Measurements from ENCODE around the gene ST6GALNAC3. TPM values are rescaled to one million over a fixed set of nuclear protein-coding genes. Genes with fewer than 3 reads are reported as not detected.

Gene ST6GALNAC3
- total RNA-seq, 2 donors from 2014 or later, result 0.87 TPM; not detected in 1

GRCh38 chr1:76371941-76372340 lies 297.4 kb downstream of the ST6GALNAC3 start:
- ATAC-seq, result no peak
- Mint-ChIP-seq H3K4me1 (no peaks in the 10 kb centered on the region), H3K27me3 (peaks cover 8% of the 10 kb centered on the region), H3K27ac (no peak overlapping the region), H3K4me3 (no peak overlapping the region), H3K36me3 (ENCODE audit: low read depth) (no peaks in the 10 kb centered on the region)
- H3K9me3 ChIP-seq (ENCODE audit: control insufficient read depth, low read length, poor library complexity, severe bottlenecking), result no peaks in the 10 kb centered on the region
- DNase-seq, result no peak

GRCh38 chr1:76374086-76374485 lies 299.5 kb downstream of the ST6GALNAC3 start:
- Mint-ChIP-seq H3K27ac (no peak overlapping the region), H3K36me3 (ENCODE audit: low read depth) (no peaks in the 10 kb centered on the region), H3K4me3 (no peak overlapping the region), H3K27me3 (peaks cover 4% of the 10 kb centered on the region), H3K4me1 (no peaks in the 10 kb centered on the region)
- no peaks in the 10 kb centered on the region for H3K9me3 ChIP-seq (ENCODE audit: control insufficient read depth, low read length, poor library complexity, severe bottlenecking)
- no peak for DNase-seq
- no peak for ATAC-seq

GRCh38 chr1:76377247-76377646 lies 302.7 kb downstream of the ST6GALNAC3 start:
- ATAC-seq, result no peak
- Mint-ChIP-seq H3K4me3 (no peak overlapping the region), H3K27ac (no peak overlapping the region), H3K4me1 (no peaks in the 10 kb centered on the region), H3K27me3 (peaks cover 10% of the 10 kb centered on the region), H3K36me3 (ENCODE audit: low read depth) (no peaks in the 10 kb centered on the region)
- no peak for DNase-seq
- H3K9me3 ChIP-seq (ENCODE audit: control insufficient read depth, low read length, poor library complexity, severe bottlenecking), result no peaks in the 10 kb centered on the region

- Mint-ChIP-seq H3K27ac (no peak overlapping the region), H3K4me1 (no peaks in the 10 kb centered on the region), H3K27me3 (peaks cover 10% of the 10 kb centered on the region), H3K4me3 (no peak overlapping the region), H3K36me3 (ENCODE audit: low read depth) (no peaks in the 10 kb centered on the region)
- no peak for DNase-seq
- ATAC-seq, result no peak
- H3K9me3 ChIP-seq (ENCODE audit: control insufficient read depth, low read length, poor library complexity, severe bottlenecking), result no peaks in the 10 kb centered on the region
These were observed 305.0 kb downstream of the ST6GALNAC3 start for GRCh38 chr1:76379506-76379905.

GRCh38 chr1:76381450-76382097 lies 307.0 kb downstream of the ST6GALNAC3 start:
- DNase-seq (no peak), ATAC-seq (no peak)
- Mint-ChIP-seq H3K36me3 (ENCODE audit: low read depth) (no peaks in the 10 kb centered on the region), H3K4me3 (no peak overlapping the region), H3K27me3 (peaks cover 10% of the 10 kb centered on the region), H3K4me1 (no peaks in the 10 kb centered on the region), H3K27ac (no peak overlapping the region)
- H3K9me3 ChIP-seq (ENCODE audit: control insufficient read depth, low read length, poor library complexity, severe bottlenecking), result no peaks in the 10 kb centered on the region

GRCh38 chr1:76388261-76388660 lies 313.7 kb downstream of the ST6GALNAC3 start:
- DNase-seq (no peak), ATAC-seq (no peak)
- H3K4me1 Mint-ChIP-seq, result no peaks in the 10 kb centered on the region
- no peaks in the 10 kb centered on the region for H3K9me3 ChIP-seq (ENCODE audit: control insufficient read depth, low read length, poor library complexity, severe bottlenecking)
- H3K36me3 Mint-ChIP-seq (ENCODE audit: low read depth), result no peaks in the 10 kb centered on the region
- H3K4me3 Mint-ChIP-seq, result no peak overlapping the region
- no peak overlapping the region for H3K27ac Mint-ChIP-seq
- H3K27me3 Mint-ChIP-seq, result no peaks in the 10 kb centered on the region

- no peak overlapping the region for H3K27ac Mint-ChIP-seq
- no peaks in the 10 kb centered on the region for H3K36me3 Mint-ChIP-seq (ENCODE audit: low read depth)
- DNase-seq (no peak), ATAC-seq (no peak)
- no peak overlapping the region for H3K4me3 Mint-ChIP-seq
- H3K4me1 Mint-ChIP-seq, result no peaks in the 10 kb centered on the region
- no peaks in the 10 kb centered on the region for H3K27me3 Mint-ChIP-seq
- H3K9me3 ChIP-seq (ENCODE audit: control insufficient read depth, low read length, poor library complexity, severe bottlenecking), result no peaks in the 10 kb centered on the region
These were observed 315.9 kb downstream of the ST6GALNAC3 start for GRCh38 chr1:76390456-76390855.

- DNase-seq, result no peak
- H3K27me3 Mint-ChIP-seq, result no peaks in the 10 kb centered on the region
- ATAC-seq, result no peak
- H3K4me3 Mint-ChIP-seq, result no peak overlapping the region
- H3K4me1 Mint-ChIP-seq, result no peaks in the 10 kb centered on the region
- H3K36me3 Mint-ChIP-seq (ENCODE audit: low read depth), result no peaks in the 10 kb centered on the region
- no peak overlapping the region for H3K27ac Mint-ChIP-seq
- no peaks in the 10 kb centered on the region for H3K9me3 ChIP-seq (ENCODE audit: control insufficient read depth, low read length, poor library complexity, severe bottlenecking)
These were observed 320.5 kb downstream of the ST6GALNAC3 start for GRCh38 chr1:76395059-76395458.

GRCh38 chr1:76402128-76402527 lies 327.6 kb downstream of the ST6GALNAC3 start:
- Mint-ChIP-seq H3K27me3 (no peaks in the 10 kb centered on the region), H3K36me3 (ENCODE audit: low read depth) (no peaks in the 10 kb centered on the region), H3K4me3 (no peak overlapping the region), H3K27ac (no peak overlapping the region), H3K4me1 (no peaks in the 10 kb centered on the region)
- H3K9me3 ChIP-seq (ENCODE audit: control insufficient read depth, low read length, poor library complexity, severe bottlenecking), result no peaks in the 10 kb centered on the region
- DNase-seq, result no peak
- no peak for ATAC-seq

GRCh38 chr1:76408303-76408702 lies 333.8 kb downstream of the ST6GALNAC3 start:
- DNase-seq, result no peak
- no peaks in the 10 kb centered on the region for H3K9me3 ChIP-seq (ENCODE audit: control insufficient read depth, low read length, poor library complexity, severe bottlenecking)
- no peak for ATAC-seq
- peaks cover 4% of the 10 kb centered on the region for H3K36me3 Mint-ChIP-seq (ENCODE audit: low read depth)
- no peak overlapping the region for H3K4me3 Mint-ChIP-seq
- H3K27me3 Mint-ChIP-seq, result no peaks in the 10 kb centered on the region
- H3K27ac Mint-ChIP-seq, result no peak overlapping the region
- no peaks in the 10 kb centered on the region for H3K4me1 Mint-ChIP-seq

- Mint-ChIP-seq H3K36me3 (ENCODE audit: low read depth) (peaks cover 4% of the 10 kb centered on the region), H3K4me3 (no peak overlapping the region)
- ATAC-seq, result no peak
These were observed 336.0 kb downstream of the ST6GALNAC3 start for GRCh38 chr1:76410499-76410898.

GRCh38 chr1:76418531-76418930 lies 344.0 kb downstream of the ST6GALNAC3 start:
- Mint-ChIP-seq H3K27me3 (no peaks in the 10 kb centered on the region), H3K36me3 (ENCODE audit: low read depth) (no peaks in the 10 kb centered on the region), H3K4me1 (no peaks in the 10 kb centered on the region), H3K27ac (no peak overlapping the region), H3K4me3 (no peak overlapping the region)
- H3K9me3 ChIP-seq (ENCODE audit: control insufficient read depth, low read length, poor library complexity, severe bottlenecking), result no peaks in the 10 kb centered on the region
- no peak for ATAC-seq
- DNase-seq, result no peak

More at GRCh38 chr1:76410499-76410898, 336.0 kb downstream of the ST6GALNAC3 start:
- H3K4me1 Mint-ChIP-seq, result no peaks in the 10 kb centered on the region
- no peak overlapping the region for H3K27ac Mint-ChIP-seq
- H3K9me3 ChIP-seq (ENCODE audit: control insufficient read depth, low read length, poor library complexity, severe bottlenecking), result no peaks in the 10 kb centered on the region
- DNase-seq, result no peak
- no peaks in the 10 kb centered on the region for H3K27me3 Mint-ChIP-seq

GRCh38 chr1:76419603-76420002 lies 345.1 kb downstream of the ST6GALNAC3 start:
- DNase-seq, result no peak
- no peak for ATAC-seq
- Mint-ChIP-seq H3K4me1 (no peaks in the 10 kb centered on the region), H3K27ac (no peak overlapping the region), H3K27me3 (no peaks in the 10 kb centered on the region), H3K4me3 (no peak overlapping the region), H3K36me3 (ENCODE audit: low read depth) (no peaks in the 10 kb centered on the region)
- H3K9me3 ChIP-seq (ENCODE audit: control insufficient read depth, low read length, poor library complexity, severe bottlenecking), result no peaks in the 10 kb centered on the region

All from T-helper 17 cell (primary cell).